HAP-1 (cell line): Measurements from ENCODE around the gene AIFM3.
A peak's percentile ranks its signal among the peaks of the same experiment; 100 is the strongest.

Source experiments
- DNase-seq, 2 experiments: peaks; one replicate each; pipeline ENCODE4 v3.0.0-alpha.2; 2016 to 2020; ENCODE audit warnings: low spot score in 2 of 2
- H3K27me3 ChIP-seq: fragments of 250-450 bp; sonication (Bioruptor Pico); 2 replicates; pipeline ENCODE4 v1.5.1; 2020; ENCODE audit warnings: low read depth, mild to moderate bottlenecking, moderate library complexity
- H3K36me3 ChIP-seq: fragments of 250-450 bp; sonication (Bioruptor Pico); replicated peaks from 2 replicates; pipeline ENCODE4 v1.5.1; 2020; ENCODE audit warnings: mild to moderate bottlenecking
- H3K4me1 ChIP-seq: fragments of 250-450 bp; sonication (Bioruptor Pico); 2 replicates; pipeline ENCODE4 v1.5.1; 2020; ENCODE audit warnings: mild to moderate bottlenecking
- H3K4me3 ChIP-seq: fragments of 250-450 bp; sonication (Bioruptor Pico); 2 replicates; pipeline ENCODE4 v1.5.1; 2020; ENCODE audit warnings: mild to moderate bottlenecking, moderate library complexity
- H3K9me3 ChIP-seq: fragments of 250-450 bp; sonication (Bioruptor Pico); 2 replicates; pipeline ENCODE4 v1.5.1; 2020; ENCODE audit warnings: mild to moderate bottlenecking, moderate library complexity
- in situ Hi-C: fragments of 300-500 bp; cut with MboI; formaldehyde crosslinking; loops from 3 replicates; pipeline ENCODE4 v1.14.3; 2020; ENCODE audit warnings: low sequenced_read_pairs, inconsistent platforms, mixed read lengths

AIFM3 gene

DNA sequence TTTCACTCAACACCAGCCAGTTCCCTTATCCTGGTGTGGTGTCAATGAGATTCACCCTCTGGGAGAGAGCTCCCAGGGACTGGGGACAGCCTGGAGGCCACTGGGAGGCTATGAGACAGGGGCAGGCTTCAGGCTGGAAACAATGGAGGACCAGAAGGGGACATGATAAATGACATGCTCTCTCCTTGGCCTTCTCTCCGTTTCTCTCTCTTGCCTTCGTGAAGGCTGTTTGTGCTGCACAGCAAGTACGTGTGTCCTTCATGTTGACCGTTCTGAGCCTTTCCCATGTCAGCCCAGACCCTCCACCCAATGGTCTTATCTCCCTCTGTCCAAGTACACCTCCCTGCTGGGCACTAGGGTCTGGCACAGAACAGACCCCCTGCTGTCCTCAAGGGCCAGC is 13.5 kb downstream of the AIFM3 start:
- Histone ChIP-seq H3K36me3 (peaks cover 5% of the 10 kb centered on the region), H3K9me3 (peaks cover 7% of the 10 kb centered on the region; the same call in 1 of the 2 replicates), H3K4me1 (peaks cover 9% of the 10 kb centered on the region), H3K27me3 (no peaks in the 10 kb centered on the region), H3K4me3 (no peak overlapping the region)
- DNase-seq = no peak
- in situ Hi-C loops = loop anchor here (10.0 kb wide), 2 partner anchors 66 to 176 kb away; partner anchors contain the start of gene CRKL

DNA sequence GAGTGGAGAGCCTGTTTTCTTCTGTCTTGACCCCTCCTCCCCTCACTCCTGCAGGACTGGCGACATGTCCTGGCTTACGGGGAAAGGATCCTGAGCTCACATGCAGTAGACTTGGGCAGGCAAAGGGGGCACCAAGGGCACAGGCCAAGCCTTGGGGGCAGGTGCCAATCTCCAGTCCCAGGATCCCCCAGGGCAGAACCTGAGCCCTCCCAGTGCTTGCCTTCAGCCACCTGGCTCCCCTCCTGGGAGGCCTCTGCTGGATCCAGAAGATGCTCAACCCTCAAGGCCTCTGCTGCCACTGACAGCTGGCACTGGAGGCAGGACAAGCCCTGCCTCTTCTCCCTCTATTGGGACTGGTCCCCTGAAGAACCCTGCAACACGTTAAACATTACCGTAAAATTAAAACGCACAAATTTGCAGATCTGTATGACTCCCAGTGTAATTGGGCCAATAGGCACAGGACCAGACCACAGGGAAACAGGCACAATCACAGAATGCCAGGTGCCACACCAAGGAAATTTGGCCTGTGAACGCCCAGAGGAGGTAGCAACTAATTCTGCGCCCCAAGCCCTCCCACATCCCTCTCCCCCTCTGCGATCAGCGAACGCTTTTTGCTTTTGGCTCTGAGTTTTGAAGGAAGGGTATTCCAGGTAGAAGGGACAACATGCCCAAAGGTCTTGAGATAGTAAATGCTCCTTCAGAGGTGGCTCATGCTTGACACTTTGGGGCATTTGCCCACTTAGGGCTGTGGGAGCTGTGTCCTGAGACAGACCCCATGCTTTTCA is 14.1 kb downstream of the AIFM3 start:
- Histone ChIP-seq H3K4me3 (peak overlapping the region; percentile 82), H3K9me3 (peaks cover 7% of the 10 kb centered on the region; the same call in 1 of the 2 replicates), H3K36me3 (peaks cover 9% of the 10 kb centered on the region), H3K4me1 (peaks cover 9% of the 10 kb centered on the region), H3K27me3 (no peaks in the 10 kb centered on the region)
- in situ Hi-C loops = loop anchor here (10.0 kb wide), 2 partner anchors 66 to 176 kb away; partner anchors contain the start of gene CRKL
- DNase-seq = no peak

DNA sequence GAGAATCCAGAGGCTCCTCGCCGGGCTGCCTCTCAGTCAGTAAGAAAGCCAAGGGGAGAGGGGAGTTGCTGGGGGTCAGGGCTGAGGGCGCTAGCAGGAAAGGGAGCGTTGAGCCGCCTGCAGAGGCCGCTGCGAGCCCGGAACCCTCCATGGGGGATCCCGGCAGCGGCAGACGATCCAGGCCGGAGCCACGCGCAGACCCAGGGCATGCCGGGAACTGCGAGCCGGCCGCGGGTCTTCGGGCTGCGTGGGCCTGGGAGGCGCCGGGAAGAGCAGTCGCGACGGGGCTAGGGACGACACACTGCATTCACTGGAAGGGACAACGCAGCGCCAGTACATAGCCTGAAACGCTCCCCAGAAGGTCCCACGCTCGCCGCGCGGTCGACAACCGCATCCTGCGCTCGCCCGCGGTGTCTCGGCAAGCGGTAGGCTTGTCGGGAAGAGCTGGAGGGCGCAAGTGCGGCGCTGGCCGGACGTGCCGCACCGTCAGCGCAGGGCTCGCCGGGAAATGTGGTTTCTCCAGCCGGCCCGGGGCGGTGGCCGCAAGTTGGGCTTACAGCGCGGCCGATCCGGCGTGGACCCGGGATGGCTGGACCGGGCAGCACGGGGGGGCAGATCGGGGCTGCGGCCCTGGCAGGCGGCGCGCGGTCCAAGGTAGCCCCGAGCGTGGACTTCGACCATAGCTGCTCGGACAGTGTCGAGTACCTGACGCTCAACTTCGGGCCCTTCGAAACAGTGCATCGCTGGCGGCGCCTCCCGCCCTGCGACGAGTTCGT is 14.9 kb downstream of the AIFM3 start, which contains the start of gene LZTR1:
Gene LZTR1, plus strand, starts transcription at position 511 of the 776 bp plus-strand sequence. Its CDS starts 75 bp downstream, at position 586.
- peak within 1 kb of the TSS; percentile 82 for H3K4me3 ChIP-seq
- H3K4me1 ChIP-seq = peaks cover 9% of the 10 kb centered on the region
- H3K27me3 ChIP-seq = no peaks in the 10 kb centered on the region
- H3K36me3 ChIP-seq = peaks cover 9% of the 10 kb centered on the region
- peaks cover 7% of the 10 kb centered on the region; the same call in 1 of the 2 replicates for H3K9me3 ChIP-seq
- peak; percentile 57 to 82 for DNase-seq
- in situ Hi-C loops = loop anchor here (10.0 kb wide), 2 partner anchors 67 to 177 kb away; partner anchors contain the start of gene CRKL

DNA sequence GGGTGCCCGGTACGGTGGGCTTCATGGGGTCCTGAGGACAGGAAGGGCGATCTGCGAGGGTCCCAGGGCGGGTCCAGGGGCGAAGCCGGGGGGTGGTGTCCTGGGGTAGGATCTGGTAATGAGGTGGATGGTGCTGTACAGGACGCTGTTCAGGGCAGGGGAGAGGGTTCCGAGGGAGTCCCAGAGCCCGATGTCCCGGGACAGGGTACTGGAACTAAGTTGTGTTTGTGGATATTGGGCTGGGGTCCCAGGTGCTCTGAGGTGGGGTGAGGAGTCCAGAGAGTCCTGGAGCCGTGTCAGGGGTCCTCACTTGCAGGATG is 15.5 kb downstream of the AIFM3 start:
- Histone ChIP-seq H3K36me3 (peaks cover 10% of the 10 kb centered on the region), H3K9me3 (peaks cover 7% of the 10 kb centered on the region; the same call in 1 of the 2 replicates), H3K4me1 (peaks cover 9% of the 10 kb centered on the region), H3K27me3 (no peaks in the 10 kb centered on the region), H3K4me3 (peak overlapping the region; percentile 82)
- in situ Hi-C loops = loop anchor here (10.0 kb wide), 2 partner anchors 68 to 178 kb away; partner anchors contain the start of gene CRKL
- no peak for DNase-seq

DNA sequence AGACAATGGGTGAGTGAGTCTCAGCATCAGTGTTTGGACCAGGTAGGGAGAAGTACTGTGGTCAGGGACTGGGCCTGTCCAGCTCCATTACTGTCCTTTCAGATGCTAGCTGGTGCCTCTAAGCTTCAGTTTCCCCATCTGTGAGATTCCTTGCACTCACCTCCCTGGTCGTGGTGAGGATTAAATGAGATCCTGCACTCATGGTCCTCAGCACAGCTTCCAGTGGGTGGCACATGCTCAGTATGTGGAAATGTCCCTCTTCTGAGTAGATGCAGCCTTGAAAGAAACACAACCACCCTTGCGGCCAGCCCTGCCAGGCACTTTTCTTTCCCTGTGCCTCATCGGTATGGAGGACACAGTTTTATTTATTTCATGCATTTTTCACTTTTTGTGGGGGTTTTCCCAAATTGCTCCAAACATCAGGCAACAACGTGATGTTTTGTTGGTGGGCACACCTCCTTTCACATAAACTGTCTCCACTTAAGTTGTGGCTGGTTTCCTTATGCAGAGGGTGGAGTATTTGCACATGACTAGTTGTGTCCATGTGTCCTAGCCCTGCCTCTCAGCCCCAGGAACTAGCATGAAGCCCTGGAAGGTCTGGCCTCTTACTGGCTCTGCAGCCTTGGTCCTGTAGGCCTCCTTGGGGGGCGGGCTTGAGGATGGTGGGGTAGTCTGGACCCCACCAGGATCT is 16.2 kb downstream of the AIFM3 start:
- H3K9me3 ChIP-seq = peaks cover 7% of the 10 kb centered on the region; the same call in 1 of the 2 replicates
- no peak for DNase-seq
- in situ Hi-C loops = loop anchor here (10.0 kb wide), 2 partner anchors 68 to 178 kb away; partner anchors contain the start of gene CRKL
- H3K36me3 ChIP-seq = peaks cover 12% of the 10 kb centered on the region
- no peaks in the 10 kb centered on the region for H3K27me3 ChIP-seq
- peak overlapping the region; percentile 82 for H3K4me3 ChIP-seq
- H3K4me1 ChIP-seq = peaks cover 9% of the 10 kb centered on the region

DNA sequence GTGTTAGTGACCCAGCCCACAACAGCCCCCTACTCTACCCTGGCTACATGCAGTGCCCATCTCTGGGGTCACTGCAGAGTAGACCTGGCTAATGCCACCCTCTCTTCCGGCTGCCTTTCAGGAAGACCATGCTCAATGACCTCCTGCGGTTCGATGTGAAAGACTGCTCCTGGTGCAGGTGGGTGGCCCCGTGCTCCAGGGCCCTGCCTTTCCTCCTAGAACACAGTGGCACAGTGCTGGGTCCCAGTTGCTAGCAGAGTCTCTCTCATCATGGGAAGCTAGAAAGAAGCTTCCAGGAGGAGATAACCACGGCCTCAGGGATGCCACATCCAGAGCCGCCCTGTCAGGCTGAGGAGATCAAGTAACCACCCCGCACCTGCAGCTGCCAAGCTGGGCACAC is 18.7 kb downstream of the AIFM3 start:
- DNase-seq = no peak
- Histone ChIP-seq H3K9me3 (no peaks in the 10 kb centered on the region), H3K27me3 (no peaks in the 10 kb centered on the region), H3K4me3 (no peak overlapping the region), H3K4me1 (peaks cover 9% of the 10 kb centered on the region), H3K36me3 (peaks cover 12% of the 10 kb centered on the region)
- in situ Hi-C loops = loop anchor here (10.0 kb wide), 2 partner anchors 71 to 181 kb away; partner anchors contain the start of gene CRKL

DNA sequence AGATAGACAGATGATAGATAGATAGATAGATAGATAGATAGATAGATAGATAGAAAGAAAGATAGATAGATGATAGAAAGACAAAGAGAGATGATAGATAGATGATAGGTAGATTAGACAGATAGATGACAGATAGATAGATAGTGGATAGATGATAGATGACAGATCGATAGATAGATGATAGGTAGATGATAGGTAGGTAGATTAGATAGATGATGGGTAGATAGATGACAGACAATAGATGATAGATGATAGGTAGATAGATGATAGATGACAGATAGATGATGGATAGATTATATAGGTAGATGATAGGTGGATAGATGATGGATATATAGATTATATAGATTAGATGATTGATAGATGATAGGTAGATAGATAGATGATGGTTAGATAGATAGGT is 19.3 kb downstream of the AIFM3 start:
- Histone ChIP-seq H3K36me3 (peaks cover 15% of the 10 kb centered on the region), H3K9me3 (no peaks in the 10 kb centered on the region), H3K4me3 (no peak overlapping the region), H3K4me1 (peaks cover 6% of the 10 kb centered on the region), H3K27me3 (no peaks in the 10 kb centered on the region)
- DNase-seq = no peak
- in situ Hi-C loops = loop anchor here (10.0 kb wide), 2 partner anchors 72 to 182 kb away; partner anchors contain the start of gene CRKL

DNA sequence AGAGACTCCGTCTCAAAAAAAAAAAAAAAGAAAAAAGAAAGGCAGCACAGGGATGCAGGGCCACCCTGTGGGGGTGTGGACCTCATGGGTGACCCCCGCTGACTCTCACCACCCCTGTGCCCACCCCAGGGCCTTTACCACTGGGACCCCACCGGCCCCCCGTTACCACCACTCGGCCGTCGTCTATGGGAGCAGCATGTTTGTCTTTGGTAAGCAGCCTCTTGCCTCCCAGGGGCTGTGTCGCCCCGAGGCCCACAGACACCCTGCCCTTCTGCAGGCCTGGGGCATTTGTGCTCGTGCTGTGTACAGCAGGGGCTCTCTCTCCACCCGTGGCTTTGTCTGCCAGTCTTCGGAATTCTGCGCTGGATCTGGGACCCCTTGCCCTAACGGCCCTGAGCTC is 20.3 kb downstream of the AIFM3 start:
- H3K4me3 ChIP-seq = no peak overlapping the region
- no peak for DNase-seq
- no peaks in the 10 kb centered on the region for H3K9me3 ChIP-seq
- H3K27me3 ChIP-seq = no peaks in the 10 kb centered on the region
- peaks cover 25% of the 10 kb centered on the region for H3K36me3 ChIP-seq
- in situ Hi-C loops = loop anchor here (10.0 kb wide), 2 partner anchors 73 to 183 kb away; partner anchors contain the start of gene CRKL
- peaks cover 4% of the 10 kb centered on the region; the same call in 1 of the 2 replicates for H3K4me1 ChIP-seq

DNA sequence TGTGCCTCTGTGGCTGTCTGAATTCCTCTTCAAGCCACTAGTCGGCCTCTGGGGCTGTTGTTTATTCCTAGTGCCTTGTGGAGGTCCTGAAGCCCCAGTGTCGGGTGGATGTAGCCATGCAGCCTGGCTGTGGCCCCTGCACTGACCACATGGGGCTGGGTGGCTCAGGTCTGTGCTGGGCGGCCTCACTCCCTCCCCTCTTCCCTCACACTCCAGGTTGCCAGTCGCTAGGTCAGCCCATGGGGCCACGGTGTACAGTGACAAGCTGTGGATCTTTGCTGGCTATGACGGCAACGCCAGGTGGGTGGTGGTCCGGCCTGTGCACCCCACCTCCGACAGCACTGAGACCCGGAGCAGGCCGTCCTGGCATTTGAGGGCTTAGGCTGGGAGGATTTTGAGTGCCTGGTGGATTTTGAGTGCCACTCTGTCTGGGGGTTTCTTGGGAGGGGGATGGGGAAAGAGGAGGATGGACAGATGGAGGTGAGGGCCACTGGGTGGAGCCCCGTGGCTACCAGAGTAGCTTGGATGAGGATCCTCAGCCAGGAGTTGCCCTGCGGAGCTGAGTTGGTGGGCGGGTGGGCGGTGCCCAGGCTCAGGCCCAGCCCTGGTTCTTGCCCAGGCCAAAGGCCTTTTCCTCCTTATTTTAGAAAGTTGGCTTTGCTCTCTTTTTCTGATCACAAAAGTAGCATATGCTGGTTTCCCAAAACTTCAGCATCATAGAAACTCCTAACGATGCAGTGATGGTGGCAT is 21.7 kb downstream of the AIFM3 start:
- in situ Hi-C loops = loop anchor here (10.0 kb wide), 2 partner anchors 74 to 184 kb away; partner anchors contain the start of gene CRKL
- Histone ChIP-seq H3K9me3 (no peaks in the 10 kb centered on the region), H3K36me3 (peaks cover 28% of the 10 kb centered on the region)

DNA sequence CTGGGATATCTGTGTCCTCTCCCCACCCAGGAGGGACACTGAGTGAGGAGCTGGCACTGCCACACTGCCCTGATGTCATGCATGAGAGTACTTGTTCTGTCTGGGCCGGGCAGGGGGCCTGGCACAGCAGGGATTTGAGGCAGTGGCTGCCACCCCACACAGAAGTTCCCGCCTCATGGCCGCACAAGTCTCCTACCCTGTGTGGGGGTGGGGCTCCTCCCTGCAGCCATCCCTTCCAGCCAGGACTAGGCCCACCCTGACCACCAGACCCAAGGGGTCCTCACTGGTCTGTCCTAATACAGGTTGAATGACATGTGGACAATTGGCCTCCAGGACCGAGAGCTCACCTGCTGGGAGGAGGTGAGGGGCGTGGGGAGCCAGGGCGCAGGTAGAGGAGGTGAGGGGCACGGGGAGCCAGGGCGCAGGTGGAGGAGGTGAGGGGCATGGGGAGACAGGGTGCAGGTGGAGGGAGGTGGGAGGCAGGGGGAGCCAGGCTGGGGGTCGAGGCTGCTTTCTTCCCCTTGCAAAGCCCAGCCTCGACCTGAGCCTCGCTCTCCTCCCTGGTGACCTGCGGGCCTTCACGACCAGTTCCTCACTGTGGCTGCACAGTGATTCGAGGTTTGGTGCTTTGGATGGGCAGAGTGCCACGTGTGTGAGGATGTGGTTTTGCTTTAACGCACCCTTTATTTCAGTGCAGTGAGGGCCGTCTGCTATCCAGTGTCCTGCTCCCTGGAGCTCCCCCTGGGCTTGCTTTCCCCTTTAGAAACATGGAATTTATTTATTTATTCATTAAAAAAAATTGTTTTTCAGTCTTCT is 22.5 kb downstream of the AIFM3 start:
- Histone ChIP-seq H3K4me3 (no peak overlapping the region), H3K27me3 (no peaks in the 10 kb centered on the region), H3K36me3 (peaks cover 24% of the 10 kb centered on the region), H3K9me3 (no peaks in the 10 kb centered on the region), H3K4me1 (no peaks in the 10 kb centered on the region)
- in situ Hi-C loops = loop anchor here (10.0 kb wide), 2 partner anchors 75 to 185 kb away; partner anchors contain the start of gene CRKL
- DNase-seq = no peak

More for the DNA sequence above, 21.7 kb downstream of the AIFM3 start:
- Histone ChIP-seq H3K27me3 (no peaks in the 10 kb centered on the region), H3K4me3 (no peak overlapping the region), H3K4me1 (no peaks in the 10 kb centered on the region)
- no peak for DNase-seq

DNA sequence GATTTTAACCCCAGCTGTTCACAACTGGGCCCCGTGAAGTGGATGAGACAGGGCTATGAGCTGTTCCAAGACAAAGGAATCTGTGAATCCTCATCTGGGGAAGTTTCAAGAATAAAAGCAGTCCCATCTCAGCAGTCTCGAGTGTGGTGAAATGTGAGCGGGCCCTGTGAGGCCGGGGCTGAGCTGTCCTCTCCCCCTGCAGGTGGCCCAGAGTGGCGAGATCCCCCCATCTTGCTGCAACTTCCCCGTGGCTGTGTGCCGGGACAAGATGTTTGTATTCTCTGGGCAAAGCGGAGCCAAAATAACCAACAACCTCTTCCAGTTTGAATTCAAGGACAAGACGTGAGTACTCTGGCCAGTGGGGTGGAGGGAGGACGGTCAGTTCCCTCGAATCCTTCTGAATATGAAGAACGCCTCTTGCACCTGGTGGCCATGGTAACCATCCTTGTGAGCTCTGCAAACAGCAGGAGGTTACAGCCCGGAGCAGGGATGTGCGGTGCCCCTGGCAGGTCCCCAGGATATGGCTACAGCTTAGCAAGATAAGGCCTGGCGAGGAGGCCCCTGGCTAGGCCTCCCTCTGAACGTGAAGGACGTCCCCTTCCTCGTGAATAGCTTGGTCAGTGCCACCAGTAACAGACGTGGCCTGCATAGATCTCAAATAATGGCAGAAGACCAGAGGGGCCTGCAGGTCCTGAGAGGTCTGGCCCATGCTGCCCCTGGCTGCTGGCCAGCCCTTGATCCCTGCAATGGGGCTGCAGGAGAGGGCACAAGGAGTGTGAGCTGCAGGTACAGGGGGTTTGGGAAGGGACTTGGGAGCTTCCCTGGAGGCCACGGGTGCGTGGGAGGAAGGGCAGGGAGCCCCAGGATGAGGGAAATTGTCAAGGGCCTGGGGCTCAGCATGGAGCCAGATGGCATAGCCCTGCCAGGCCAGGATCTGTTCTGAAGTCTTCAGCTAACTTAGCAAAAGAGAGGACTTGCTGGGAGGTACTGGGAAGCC is 23.4 kb downstream of the AIFM3 start:
- Histone ChIP-seq H3K4me1 (no peaks in the 10 kb centered on the region), H3K4me3 (no peak overlapping the region), H3K36me3 (peaks cover 27% of the 10 kb centered on the region), H3K27me3 (no peaks in the 10 kb centered on the region), H3K9me3 (no peaks in the 10 kb centered on the region)
- DNase-seq = no peak
- in situ Hi-C loops = no loop called here
